Endothelial cell of umbilical vein (primary cell): ENCODE measurements around the gene CNTN6.

ENCODE experiments used
- CTCF ChIP-seq, 2 donors: IDR thresholded peaks; 1 replicate in 1 of 2; 2 replicates in 1 of 2; pipeline ENCODE4 v1.5.1; 2011; ENCODE audit warnings: low read length in 2 of 2, mild to moderate bottlenecking in 2 of 2, moderate library complexity in 2 of 2, control low read depth in 1 of 2, inconsistent platforms in 1 of 2, low read depth in 1 of 2; ENCODE audit not compliant: insufficient read depth in 1 of 2; ENCODE audit errors: extremely low read depth in 1 of 2
- MYC ChIP-seq: IDR thresholded peaks from one replicate; pipeline ENCODE4 v1.6.1; 2011; ENCODE audit warnings: mild to moderate bottlenecking, low read depth, low read length

GRCh38 chr3:1048558-1048957 is 44.3 kb upstream of the CNTN6 start:
- TF ChIP-seq CTCF (IDR thresholded peaks at IDR 0.05; ENCODE audit: extremely low read depth in 1 of 2, insufficient read depth in 1 of 2, low read depth in 1 of 2, low read length in 2 of 2), result no peak
- TF ChIP-seq MYC, result no peak
